ENCODE data around the gene COL7A1. TPM values are rescaled to one million over a fixed set of nuclear protein-coding genes. Genes with fewer than 3 reads are reported as not detected.

The COL7A1 gene
- total RNA-seq, 1 experiment from 2014 or later = 22.9 TPM

- H3T11ph ChIP-seq (ENCODE audit: low read length) = no peak overlapping the region
- no peak overlapping the region for H3K9ac ChIP-seq (ENCODE audit: extremely low read depth, insufficient read length, low read length)
- no peak overlapping the region for H2BK120ac ChIP-seq (ENCODE audit: low read depth, low read length, poor library complexity, severe bottlenecking)
- WGBS (ENCODE audit: extremely low coverage, insufficient read length, low lambda C conversion rate) = no CpG with 5 or more reads among the region's 5 CpGs
- no peak overlapping the region for H2BK20ac ChIP-seq (ENCODE audit: low read depth, low read length, poor library complexity, severe bottlenecking)
- no peaks in the 10 kb centered on the region for H3K79me2 ChIP-seq (ENCODE audit: insufficient read depth, low read length)
- no peak overlapping the region for H4K91ac ChIP-seq (ENCODE audit: insufficient read length, low read depth, low read length)
- no peak overlapping the region for H3K4me2 ChIP-seq (ENCODE audit: insufficient read depth, insufficient read length, low read length)
- H2AK5ac ChIP-seq (ENCODE audit: insufficient read length, low read length) = no peak overlapping the region
- no peak overlapping the region for H3K18ac ChIP-seq (ENCODE audit: insufficient read length, low read depth, low read length)
- no peak overlapping the region for H3K4ac ChIP-seq (ENCODE audit: low read depth, low read length)
- no peak overlapping the region for H2BK15ac ChIP-seq (ENCODE audit: low read depth, low read length)
- H4K5ac ChIP-seq (ENCODE audit: insufficient read length, low read depth, low read length) = no peak overlapping the region
- no peaks in the 10 kb centered on the region for H3K27me3 ChIP-seq (ENCODE audit: insufficient read depth, low read length)
- no peaks in the 10 kb centered on the region for H3K4me1 ChIP-seq (ENCODE audit: insufficient read depth, low read length)
- no peak overlapping the region for H2BK5ac ChIP-seq (ENCODE audit: insufficient read length, low read length)
- Mint-ChIP-seq H3K27ac (peak overlapping the region; percentile 60 to 90 (median 83); a peak in 6 of 7 replicates), H3K4me3 (no peak overlapping the region), H3K27me3 (ENCODE audit: low read depth) (peaks cover 4% of the 10 kb centered on the region; the same call in 1 of the 2 replicates), H3K4me1 (peaks cover 12 to 21% of the 10 kb centered on the region in 2 experiments), H3K36me3 (ENCODE audit: insufficient read depth in 1 of 3, low read depth in 3 of 3) (peaks cover 26 to 45% (median 30%) of the 10 kb centered on the region in 3 experiments; a peak in 6 of 7 replicates), H3K9me3 (no peaks in the 10 kb centered on the region)
- no peak overlapping the region for H3K56ac ChIP-seq (ENCODE audit: insufficient read length, low read depth, low read length)
- H2AFZ ChIP-seq (ENCODE audit: low read length) = no peak overlapping the region
- H3K27ac ChIP-seq (ENCODE audit: insufficient read length, low read depth, low read length) = no peak overlapping the region
- DNase-seq = no peak
- no peaks in the 10 kb centered on the region for H4K20me1 ChIP-seq (ENCODE audit: control insufficient read depth, insufficient read depth, insufficient read length)
- H3K23me2 ChIP-seq (ENCODE audit: insufficient read length, low read depth, low read length, poor library complexity, severe bottlenecking) = no peaks in the 10 kb centered on the region
- TF ChIP-seq CTCF (conservative IDR thresholded peaks at IDR 0.05) = no peak
- H4K8ac ChIP-seq (replicated peaks; ENCODE audit: insufficient read length, low read depth, low read length) = no peak overlapping the region
- no peaks in the 10 kb centered on the region for H3K9me3 ChIP-seq (ENCODE audit: control insufficient read depth, low read depth, low read length)
- H3K14ac ChIP-seq (ENCODE audit: insufficient read depth, low read length) = no peak overlapping the region
- H2BK12ac ChIP-seq (ENCODE audit: insufficient read length, low read depth, low read length) = no peak overlapping the region
- H3K23ac ChIP-seq (ENCODE audit: insufficient read length, low read depth, low read length) = no peak overlapping the region
- no peaks in the 10 kb centered on the region for H3K79me1 ChIP-seq (ENCODE audit: insufficient read depth, low read depth, low read length, poor library complexity, severe bottlenecking)
These were observed 1.0 kb upstream of the COL7A1 start for GRCh38 chr3:48596157-48596556.

All from H9 (cell line).